Astrocyte (in vitro differentiated cells and primary cell): Measurements from ENCODE around the gene AQP1.

Experiments
- EZH2 ChIP-seq: IDR thresholded peaks from 2 replicates; pipeline ENCODE4 v1.6.1; 2012; ENCODE audit warnings: mild to moderate bottlenecking, low read length, inconsistent platforms; ENCODE audit not compliant: insufficient read depth
- TF ChIP-seq, protein P1 (sequence below): IDR thresholded peaks from 2 replicates; pipeline ENCODE4 v1.5.1; 2011; ENCODE audit warnings: low read depth, mild to moderate bottlenecking, inconsistent platforms, low read length, moderate library complexity; ENCODE audit not compliant: insufficient read depth

DNA sequence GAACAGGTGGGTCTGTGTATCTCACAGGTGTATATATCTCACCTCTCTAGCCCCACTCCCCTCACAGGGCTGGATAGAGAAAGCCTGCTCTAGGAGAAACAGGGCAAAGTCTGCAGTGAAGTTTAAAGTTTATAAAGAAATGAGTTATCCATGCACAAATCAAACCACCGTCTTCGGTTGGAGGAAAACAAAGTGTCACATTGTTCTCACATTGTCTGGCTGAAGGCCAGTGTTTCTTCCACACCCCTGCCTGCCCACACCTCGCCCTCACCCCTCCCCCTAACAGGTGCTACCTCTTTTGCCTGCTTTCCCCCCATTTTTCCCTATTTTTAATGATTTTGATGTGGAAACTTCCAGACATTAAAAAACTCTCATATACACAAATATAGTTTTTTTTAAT is 25.8 kb downstream of the AQP1 start:
- TF ChIP-seq, protein P1, sequence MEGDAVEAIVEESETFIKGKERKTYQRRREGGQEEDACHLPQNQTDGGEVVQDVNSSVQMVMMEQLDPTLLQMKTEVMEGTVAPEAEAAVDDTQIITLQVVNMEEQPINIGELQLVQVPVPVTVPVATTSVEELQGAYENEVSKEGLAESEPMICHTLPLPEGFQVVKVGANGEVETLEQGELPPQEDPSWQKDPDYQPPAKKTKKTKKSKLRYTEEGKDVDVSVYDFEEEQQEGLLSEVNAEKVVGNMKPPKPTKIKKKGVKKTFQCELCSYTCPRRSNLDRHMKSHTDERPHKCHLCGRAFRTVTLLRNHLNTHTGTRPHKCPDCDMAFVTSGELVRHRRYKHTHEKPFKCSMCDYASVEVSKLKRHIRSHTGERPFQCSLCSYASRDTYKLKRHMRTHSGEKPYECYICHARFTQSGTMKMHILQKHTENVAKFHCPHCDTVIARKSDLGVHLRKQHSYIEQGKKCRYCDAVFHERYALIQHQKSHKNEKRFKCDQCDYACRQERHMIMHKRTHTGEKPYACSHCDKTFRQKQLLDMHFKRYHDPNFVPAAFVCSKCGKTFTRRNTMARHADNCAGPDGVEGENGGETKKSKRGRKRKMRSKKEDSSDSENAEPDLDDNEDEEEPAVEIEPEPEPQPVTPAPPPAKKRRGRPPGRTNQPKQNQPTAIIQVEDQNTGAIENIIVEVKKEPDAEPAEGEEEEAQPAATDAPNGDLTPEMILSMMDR, result no peak
- TF ChIP-seq EZH2, result no peak
